Measurements from ENCODE around the gene FAM118A.

GRCh38 chr22:45290410-45290936 is 19.3 kb upstream of the FAM118A start:
- TF ChIP-seq CTCF (IDR thresholded peaks at IDR 0.05) (no peak), POLR2A (IDR thresholded peaks at IDR 0.05) (no peak)
